Testis (tissue), 2 donors: ENCODE measurements around the gene HES4.

Experiments used
- POLR2A ChIP-seq: fragments of 450-650 bp; IDR thresholded peaks from one replicate; pipeline ENCODE4 v1.6.1; 2017; ENCODE audit warnings: antibody characterized with exemption, mild to moderate bottlenecking, moderate library complexity
- TF ChIP-seq, protein P1 (sequence below), 3 experiments: fragments of 450-650 bp in 2 of 3; fragments of 200-600 bp in 1 of 3; sonication (generic) in 1 of 3; IDR thresholded peaks; one replicate each; pipeline ENCODE4 v1.5.1; 2016 to 2019; ENCODE audit warnings: antibody characterized with exemption in 3 of 3, mild to moderate bottlenecking in 2 of 3, moderate library complexity in 1 of 3

DNA sequence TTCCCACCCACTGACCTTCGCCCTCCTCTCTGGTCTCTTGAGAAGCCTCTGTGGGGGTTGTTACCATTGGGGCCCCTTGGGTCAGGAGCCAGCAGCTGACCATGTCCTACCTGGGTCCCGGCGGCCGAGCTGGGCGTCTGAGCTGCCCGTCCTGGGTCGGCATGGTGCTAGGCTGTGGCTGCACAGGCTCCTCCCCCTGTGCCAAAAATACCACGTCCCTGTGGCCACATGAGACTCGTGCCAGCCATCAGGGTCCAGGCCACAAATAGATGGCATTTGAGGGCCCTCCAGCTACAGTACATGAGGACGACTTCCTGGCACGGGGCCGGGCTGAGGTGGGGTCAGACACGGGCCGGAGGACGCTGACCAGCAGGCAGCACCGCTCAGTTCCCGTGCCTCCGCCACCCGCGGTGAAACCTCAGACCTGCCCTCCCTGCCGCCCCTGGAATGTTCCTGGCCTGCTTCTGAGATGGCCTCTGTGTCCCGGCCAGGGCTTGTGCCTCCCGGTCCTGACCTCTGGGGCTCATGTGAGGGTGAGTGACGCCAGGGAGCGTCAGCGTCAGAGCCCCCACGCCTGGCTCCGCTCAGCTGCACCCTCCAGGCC is 17.8 kb downstream of the HES4 start, which contains the start of gene PERM1:
- TF ChIP-seq, protein P1, sequence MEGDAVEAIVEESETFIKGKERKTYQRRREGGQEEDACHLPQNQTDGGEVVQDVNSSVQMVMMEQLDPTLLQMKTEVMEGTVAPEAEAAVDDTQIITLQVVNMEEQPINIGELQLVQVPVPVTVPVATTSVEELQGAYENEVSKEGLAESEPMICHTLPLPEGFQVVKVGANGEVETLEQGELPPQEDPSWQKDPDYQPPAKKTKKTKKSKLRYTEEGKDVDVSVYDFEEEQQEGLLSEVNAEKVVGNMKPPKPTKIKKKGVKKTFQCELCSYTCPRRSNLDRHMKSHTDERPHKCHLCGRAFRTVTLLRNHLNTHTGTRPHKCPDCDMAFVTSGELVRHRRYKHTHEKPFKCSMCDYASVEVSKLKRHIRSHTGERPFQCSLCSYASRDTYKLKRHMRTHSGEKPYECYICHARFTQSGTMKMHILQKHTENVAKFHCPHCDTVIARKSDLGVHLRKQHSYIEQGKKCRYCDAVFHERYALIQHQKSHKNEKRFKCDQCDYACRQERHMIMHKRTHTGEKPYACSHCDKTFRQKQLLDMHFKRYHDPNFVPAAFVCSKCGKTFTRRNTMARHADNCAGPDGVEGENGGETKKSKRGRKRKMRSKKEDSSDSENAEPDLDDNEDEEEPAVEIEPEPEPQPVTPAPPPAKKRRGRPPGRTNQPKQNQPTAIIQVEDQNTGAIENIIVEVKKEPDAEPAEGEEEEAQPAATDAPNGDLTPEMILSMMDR (IDR thresholded peaks at IDR 0.05), result no peak
- no peak for TF ChIP-seq POLR2A
